PFSK-1 (cell line): ENCODE results near the gene GAP43.

Source experiments
- FOXP2 ChIP-seq: optimal IDR thresholded peaks from 2 replicates; pipeline ENCODE3; 2011; ENCODE audit warnings: borderline replicate concordance, control low read depth, inconsistent platforms; ENCODE audit not compliant: insufficient read depth; ENCODE audit errors: extremely low read length, extremely low read depth
- POLR2AphosphoS5 ChIP-seq: IDR thresholded peaks from 2 replicates; pipeline ENCODE4 v1.6.1; 2012; ENCODE audit warnings: low read depth, mild to moderate bottlenecking, control low read depth, low read length, moderate library complexity
- REST ChIP-seq, 2 experiments: IDR thresholded peaks; 2 replicates each; pipeline versions ENCODE4 v1.6.1 to v1.8.0; 2011 to 2012; ENCODE audit warnings: low read depth in 2 of 2, low read length in 2 of 2, control low read depth in 1 of 2, inconsistent platforms in 1 of 2, mild to moderate bottlenecking in 1 of 2, moderate library complexity in 1 of 2; ENCODE audit not compliant: insufficient read depth in 1 of 2
- SIN3A ChIP-seq: IDR thresholded peaks from 2 replicates; pipeline ENCODE4 v1.6.1; 2012; ENCODE audit warnings: mild to moderate bottlenecking, low read length, moderate library complexity, borderline replicate concordance; ENCODE audit not compliant: insufficient read depth
- TAF1 ChIP-seq: IDR thresholded peaks from 2 replicates; pipeline ENCODE4 v1.6.1; 2012; ENCODE audit warnings: low read length, control low read depth, borderline replicate concordance; ENCODE audit not compliant: insufficient read depth

The GAP43 gene

GRCh38 chr3:115766587-115767482 lies 143.5 kb downstream of the GAP43 start:
- TF ChIP-seq POLR2AphosphoS5 (no peak), SIN3A (no peak), FOXP2 (no peak), REST (IDR thresholded peaks at IDR 0.05; ENCODE audit: insufficient read depth in 1 of 2, low read depth in 2 of 2, low read length in 2 of 2) (no peak), TAF1 (no peak)

- TF ChIP-seq POLR2AphosphoS5 (no peak), REST (IDR thresholded peaks at IDR 0.05; ENCODE audit: insufficient read depth in 1 of 2, low read depth in 2 of 2, low read length in 2 of 2) (no peak), FOXP2 (no peak), TAF1 (no peak), SIN3A (no peak)
These were observed 145.4 kb downstream of the GAP43 start for GRCh38 chr3:115768661-115769060.
